Measurements from ENCODE around the gene PLEKHM2. TPM values are rescaled to one million over a fixed set of nuclear protein-coding genes. Genes with fewer than 3 reads are reported as not detected.

PLEKHM2 gene
- total and polyA plus RNA-seq, 9 donors, result 22.1 to 81.8 (median 50.1) TPM

GRCh38 chr1:15712168-15712567, 28.0 kb downstream of the PLEKHM2 start:
- peaks cover 8% of the 10 kb centered on the region for H3K4me1 ChIP-seq (ENCODE audit: insufficient read depth)

GRCh38 chr1:15714406-15715136, 30.5 kb downstream of the PLEKHM2 start:
- Histone ChIP-seq H3K9me3 (no peaks in the 10 kb centered on the region), H3K4me3 (no peak overlapping the region), H3K27ac (peak overlapping the region in 1 of 2 donors; percentile 14), H3K4me1 (ENCODE audit: insufficient read depth) (peaks cover 8% of the 10 kb centered on the region), H3K27me3 (no peaks in the 10 kb centered on the region), H3K36me3 (no peaks in the 10 kb centered on the region)
- TF ChIP-seq EP300 (IDR thresholded peaks at IDR 0.05) (no peak), POLR2A (IDR thresholded peaks at IDR 0.05) (no peak)
- TF ChIP-seq, protein P1, sequence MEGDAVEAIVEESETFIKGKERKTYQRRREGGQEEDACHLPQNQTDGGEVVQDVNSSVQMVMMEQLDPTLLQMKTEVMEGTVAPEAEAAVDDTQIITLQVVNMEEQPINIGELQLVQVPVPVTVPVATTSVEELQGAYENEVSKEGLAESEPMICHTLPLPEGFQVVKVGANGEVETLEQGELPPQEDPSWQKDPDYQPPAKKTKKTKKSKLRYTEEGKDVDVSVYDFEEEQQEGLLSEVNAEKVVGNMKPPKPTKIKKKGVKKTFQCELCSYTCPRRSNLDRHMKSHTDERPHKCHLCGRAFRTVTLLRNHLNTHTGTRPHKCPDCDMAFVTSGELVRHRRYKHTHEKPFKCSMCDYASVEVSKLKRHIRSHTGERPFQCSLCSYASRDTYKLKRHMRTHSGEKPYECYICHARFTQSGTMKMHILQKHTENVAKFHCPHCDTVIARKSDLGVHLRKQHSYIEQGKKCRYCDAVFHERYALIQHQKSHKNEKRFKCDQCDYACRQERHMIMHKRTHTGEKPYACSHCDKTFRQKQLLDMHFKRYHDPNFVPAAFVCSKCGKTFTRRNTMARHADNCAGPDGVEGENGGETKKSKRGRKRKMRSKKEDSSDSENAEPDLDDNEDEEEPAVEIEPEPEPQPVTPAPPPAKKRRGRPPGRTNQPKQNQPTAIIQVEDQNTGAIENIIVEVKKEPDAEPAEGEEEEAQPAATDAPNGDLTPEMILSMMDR (IDR thresholded peaks at IDR 0.05), result no peak
- peak in 1 of 5 donors; percentile 44 for DNase-seq
- intact Hi-C loops (cut with DNase I), result no loop called here
- WGBS, 3 donors, result 29 to 35% (median 34%) methylated on average over 4 of the region's 4 CpGs

More at GRCh38 chr1:15712168-15712567, 28.0 kb downstream of the PLEKHM2 start:
- no peaks in the 10 kb centered on the region for H3K36me3 ChIP-seq
- WGBS, 3 donors, result 71 to 75% (median 71%) methylated on average over 4 of the region's 4 CpGs
- intact Hi-C loops (cut with DNase I), result no loop called here
- DNase-seq, result no peak
- H3K27me3 ChIP-seq, result no peaks in the 10 kb centered on the region
- TF ChIP-seq EP300 (IDR thresholded peaks at IDR 0.05), result no peak
- no peak for TF ChIP-seq POLR2A (IDR thresholded peaks at IDR 0.05)
- TF ChIP-seq, protein P1 (IDR thresholded peaks at IDR 0.05), result no peak
- H3K27ac ChIP-seq, result no peak overlapping the region
- no peak overlapping the region for H3K4me3 ChIP-seq
- no peaks in the 10 kb centered on the region for H3K9me3 ChIP-seq

GRCh38 chr1:15717418-15718125, 33.5 kb downstream of the PLEKHM2 start:
- 88 to 90% (median 89%) methylated on average over 11 of the region's 11 CpGs for WGBS, 3 donors
- H3K27me3 ChIP-seq, result no peaks in the 10 kb centered on the region
- no peaks in the 10 kb centered on the region for H3K9me3 ChIP-seq
- H3K4me3 ChIP-seq, result no peak overlapping the region
- no peaks in the 10 kb centered on the region for H3K36me3 ChIP-seq
- TF ChIP-seq EP300 (IDR thresholded peaks at IDR 0.05), result no peak
- TF ChIP-seq POLR2A (IDR thresholded peaks at IDR 0.05), result no peak
- TF ChIP-seq, protein P1 (IDR thresholded peaks at IDR 0.05), result no peak
- DNase-seq, result no peak
- no peak overlapping the region for H3K27ac ChIP-seq
- peaks cover 7% of the 10 kb centered on the region for H3K4me1 ChIP-seq (ENCODE audit: insufficient read depth)
- intact Hi-C loops (cut with DNase I), result no loop called here

DNA sequence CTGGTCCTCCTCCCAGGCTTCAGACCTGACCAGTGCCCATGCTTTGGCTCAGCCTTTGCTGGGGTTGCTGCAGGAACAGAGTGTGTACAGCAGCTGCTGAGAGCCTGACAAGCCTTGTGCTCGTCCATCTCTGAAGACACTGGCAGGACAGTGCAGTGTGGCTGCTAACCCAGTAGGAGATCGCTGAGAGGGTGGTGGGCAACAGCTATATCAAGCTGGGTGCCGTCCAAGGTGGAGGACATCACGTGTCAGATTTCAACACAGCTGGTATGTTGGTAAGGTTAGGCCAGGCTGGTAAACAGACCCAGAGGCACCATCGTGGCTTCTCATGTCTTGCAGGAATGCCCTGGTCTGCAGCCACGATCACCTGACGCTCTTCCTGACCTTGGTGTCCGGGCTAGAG, 34.1 kb downstream of the PLEKHM2 start:
- H3K36me3 ChIP-seq, result peaks cover 2% of the 10 kb centered on the region
- TF ChIP-seq EP300 (IDR thresholded peaks at IDR 0.05) (no peak), POLR2A (IDR thresholded peaks at IDR 0.05) (no peak)
- TF ChIP-seq, protein P1 (IDR thresholded peaks at IDR 0.05), result no peak
- peaks cover 7% of the 10 kb centered on the region for H3K4me1 ChIP-seq (ENCODE audit: insufficient read depth)
- 85 to 92% (median 86%) methylated on average over 8 of the region's 8 CpGs for WGBS, 3 donors
- H3K4me3 ChIP-seq, result no peak overlapping the region
- no peak overlapping the region for H3K27ac ChIP-seq
- no peak for DNase-seq
- intact Hi-C loops (cut with DNase I), result no loop called here
- H3K9me3 ChIP-seq, result no peaks in the 10 kb centered on the region
- no peaks in the 10 kb centered on the region for H3K27me3 ChIP-seq

All from ovary (tissue), 9 donors.